Lower leg skin (tissue), 3 donors: ENCODE data around the gene ILKAP.

Experiments
- POLR2A ChIP-seq, 2 donors: fragments of 450-650 bp; IDR thresholded peaks; one replicate each; pipeline ENCODE4 v1.6.1; 2016 to 2017; ENCODE audit warnings: antibody characterized with exemption in 2 of 2, mild to moderate bottlenecking in 1 of 2, moderate library complexity in 1 of 2
- TF ChIP-seq, protein P1 (sequence below), 3 donors: fragments of 450-650 bp; IDR thresholded peaks; one replicate each; pipeline ENCODE4 v1.5.1; 2016; ENCODE audit warnings: antibody characterized with exemption in 3 of 3, mild to moderate bottlenecking in 3 of 3, moderate library complexity in 2 of 3

DNA sequence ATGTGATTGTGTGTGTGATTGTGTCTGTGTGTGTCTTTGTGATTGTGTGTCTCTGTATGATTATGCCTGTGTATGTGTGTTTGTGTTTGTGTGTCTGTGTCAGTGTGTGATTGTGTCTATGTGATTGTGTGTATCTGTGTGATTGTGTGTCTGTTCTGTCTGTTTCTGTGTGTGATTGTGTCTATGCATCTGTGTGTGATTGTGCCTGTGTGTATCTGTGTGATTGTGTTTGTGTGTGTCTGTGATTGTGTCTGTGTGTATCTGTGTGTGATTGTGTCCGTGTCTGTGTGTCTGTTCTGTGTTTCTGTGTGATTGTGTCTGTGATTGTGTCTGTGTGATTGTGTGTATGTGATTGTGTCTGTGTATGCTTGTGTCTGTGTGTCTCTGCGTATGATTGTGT, 77.2 kb downstream of the ILKAP start:
- TF ChIP-seq, protein P1, sequence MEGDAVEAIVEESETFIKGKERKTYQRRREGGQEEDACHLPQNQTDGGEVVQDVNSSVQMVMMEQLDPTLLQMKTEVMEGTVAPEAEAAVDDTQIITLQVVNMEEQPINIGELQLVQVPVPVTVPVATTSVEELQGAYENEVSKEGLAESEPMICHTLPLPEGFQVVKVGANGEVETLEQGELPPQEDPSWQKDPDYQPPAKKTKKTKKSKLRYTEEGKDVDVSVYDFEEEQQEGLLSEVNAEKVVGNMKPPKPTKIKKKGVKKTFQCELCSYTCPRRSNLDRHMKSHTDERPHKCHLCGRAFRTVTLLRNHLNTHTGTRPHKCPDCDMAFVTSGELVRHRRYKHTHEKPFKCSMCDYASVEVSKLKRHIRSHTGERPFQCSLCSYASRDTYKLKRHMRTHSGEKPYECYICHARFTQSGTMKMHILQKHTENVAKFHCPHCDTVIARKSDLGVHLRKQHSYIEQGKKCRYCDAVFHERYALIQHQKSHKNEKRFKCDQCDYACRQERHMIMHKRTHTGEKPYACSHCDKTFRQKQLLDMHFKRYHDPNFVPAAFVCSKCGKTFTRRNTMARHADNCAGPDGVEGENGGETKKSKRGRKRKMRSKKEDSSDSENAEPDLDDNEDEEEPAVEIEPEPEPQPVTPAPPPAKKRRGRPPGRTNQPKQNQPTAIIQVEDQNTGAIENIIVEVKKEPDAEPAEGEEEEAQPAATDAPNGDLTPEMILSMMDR (IDR thresholded peaks at IDR 0.05): peak in 1 of 3 donors; percentile 5
- no peak for TF ChIP-seq POLR2A (IDR thresholded peaks at IDR 0.05)
